Measurements from ENCODE around the gene MAMLD1.
A peak's percentile ranks its signal among the peaks of the same experiment; 100 is the strongest.

The MAMLD1 gene

DNA sequence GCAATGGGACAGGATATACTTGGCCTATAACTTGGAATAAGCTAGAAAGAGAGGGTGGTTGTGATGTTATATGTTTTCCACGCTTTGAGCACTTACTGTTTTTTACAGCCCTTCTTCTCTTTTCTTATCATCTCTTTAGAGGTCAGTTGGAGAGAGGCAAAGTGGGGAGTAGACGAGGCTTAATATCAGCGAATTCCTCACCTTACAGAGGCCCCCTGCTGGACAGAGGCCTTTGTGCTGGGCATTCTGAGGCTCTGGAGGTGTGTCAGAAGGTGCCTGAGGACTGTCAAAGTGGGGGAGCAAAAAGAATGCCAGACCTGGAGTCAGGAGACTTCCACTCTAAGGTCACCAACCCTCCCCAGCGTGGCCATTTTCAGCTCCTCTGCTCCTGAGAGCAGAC, 42.5 kb downstream of the MAMLD1 start:
- DNase-seq (ENCODE audit: low spot score), result no peak

DNA sequence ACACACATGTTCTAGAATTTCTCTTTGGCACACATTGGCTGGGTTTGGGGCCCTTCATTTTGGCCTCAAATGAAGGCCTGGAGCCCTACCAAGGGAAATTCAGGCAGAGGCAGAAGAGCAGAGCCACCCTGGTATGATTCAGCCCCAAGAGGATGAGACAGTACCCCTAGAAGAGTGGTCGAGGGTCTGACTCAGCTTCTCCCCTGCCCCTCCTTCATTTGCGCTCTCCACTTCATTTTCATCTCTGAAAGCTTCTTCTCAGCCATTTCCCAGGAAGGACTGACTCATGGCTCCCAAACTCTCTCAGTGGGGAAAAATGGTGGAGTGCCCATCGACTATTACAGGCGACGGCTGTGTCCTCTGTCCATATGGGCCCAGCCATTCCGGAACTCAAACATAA, 43.5 kb downstream of the MAMLD1 start:
- no peak for DNase-seq (ENCODE audit: low spot score)

DNA sequence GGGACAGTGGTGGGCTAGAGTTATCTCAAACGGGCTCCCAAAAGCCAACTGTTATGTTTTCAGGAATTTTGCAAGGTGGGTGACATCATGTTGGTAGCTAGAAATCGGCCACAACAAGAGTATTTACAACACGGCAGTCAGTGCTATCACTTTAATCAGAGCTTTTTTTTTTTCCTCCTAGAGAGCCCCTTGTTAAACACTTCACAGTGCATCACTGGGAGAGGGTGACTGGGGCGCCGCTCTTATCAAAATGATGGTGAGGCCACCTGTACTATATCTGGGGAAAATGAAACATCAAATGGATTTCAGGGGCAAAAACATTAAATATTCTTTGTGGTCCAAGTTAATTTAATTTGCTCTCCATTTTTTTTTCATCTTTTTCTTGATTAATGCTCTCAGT, 44.9 kb downstream of the MAMLD1 start:
- DNase-seq (ENCODE audit: low spot score), result no peak

GRCh38 chrX:150408561-150408960, 45.4 kb downstream of the MAMLD1 start:
- DNase-seq (ENCODE audit: low spot score), result no peak

- DNase-seq (ENCODE audit: low spot score), result no peak
Observed at GRCh38 chrX:150409486-150409885, 46.4 kb downstream of the MAMLD1 start.

- no peak for DNase-seq (ENCODE audit: low spot score)
Observed at GRCh38 chrX:150409964-150410363, 46.8 kb downstream of the MAMLD1 start.

DNA sequence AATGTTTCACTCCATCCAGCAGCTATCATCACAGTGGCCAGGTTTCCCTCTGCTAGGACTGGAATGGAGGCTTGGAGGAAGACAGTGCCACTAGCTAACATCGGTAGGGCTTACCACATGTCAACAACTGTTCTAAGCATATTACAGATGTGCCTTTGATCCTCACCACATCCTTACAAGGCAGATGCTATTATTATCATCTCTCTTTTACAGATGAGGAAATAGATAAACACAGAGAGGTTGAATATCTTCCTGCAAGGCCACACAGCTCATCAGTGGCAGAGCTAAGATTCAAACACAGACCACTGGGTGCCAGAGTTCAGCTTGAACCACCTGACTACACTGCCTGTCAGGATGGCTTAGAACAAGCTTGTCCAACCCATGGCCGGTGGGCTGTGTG, 47.4 kb downstream of the MAMLD1 start:
- DNase-seq (ENCODE audit: low spot score), result no peak

DNA sequence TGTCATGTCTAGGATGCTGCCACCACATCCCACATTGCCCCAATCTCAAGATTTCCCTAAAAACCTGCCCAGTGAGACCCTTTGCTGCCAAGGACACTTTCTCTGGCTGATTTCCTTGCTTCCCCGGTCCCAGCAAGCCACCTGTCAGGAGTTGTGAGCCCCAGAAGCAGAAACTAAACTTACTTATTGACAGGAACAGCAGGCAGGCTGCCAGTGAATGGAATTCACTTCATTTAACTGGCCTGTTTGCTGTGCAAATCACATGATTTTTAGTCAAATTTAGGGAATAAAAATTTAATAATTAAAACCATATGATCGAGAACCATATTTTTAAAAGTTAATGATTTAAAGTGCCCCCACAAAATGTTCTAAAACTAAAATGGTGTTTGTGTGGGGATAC, 48.5 kb downstream of the MAMLD1 start:
- DNase-seq (ENCODE audit: low spot score), result no peak

- no peak for DNase-seq (ENCODE audit: low spot score)
Observed at GRCh38 chrX:150414228-150414627, 51.1 kb downstream of the MAMLD1 start.

DNA sequence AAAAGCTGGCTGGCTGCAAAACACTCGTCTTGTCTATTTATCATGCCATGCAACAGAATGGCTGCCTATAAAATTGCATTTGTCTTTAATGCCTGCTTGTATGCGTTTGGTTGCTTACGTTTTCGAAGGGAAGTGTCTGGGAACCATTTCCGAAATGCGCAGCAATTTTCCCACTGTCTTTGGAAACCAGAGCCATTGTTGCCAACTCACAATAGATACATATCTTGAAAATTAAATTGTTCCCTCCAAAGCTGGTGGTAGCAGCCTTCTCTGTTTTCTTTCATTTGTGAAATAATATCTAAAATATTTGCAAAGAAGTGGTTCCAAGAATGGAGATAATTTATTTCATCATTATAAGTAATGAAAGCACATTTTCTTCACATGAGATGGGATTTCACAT, 53.4 kb downstream of the MAMLD1 start:
- no peak for DNase-seq (ENCODE audit: low spot score)

DNA sequence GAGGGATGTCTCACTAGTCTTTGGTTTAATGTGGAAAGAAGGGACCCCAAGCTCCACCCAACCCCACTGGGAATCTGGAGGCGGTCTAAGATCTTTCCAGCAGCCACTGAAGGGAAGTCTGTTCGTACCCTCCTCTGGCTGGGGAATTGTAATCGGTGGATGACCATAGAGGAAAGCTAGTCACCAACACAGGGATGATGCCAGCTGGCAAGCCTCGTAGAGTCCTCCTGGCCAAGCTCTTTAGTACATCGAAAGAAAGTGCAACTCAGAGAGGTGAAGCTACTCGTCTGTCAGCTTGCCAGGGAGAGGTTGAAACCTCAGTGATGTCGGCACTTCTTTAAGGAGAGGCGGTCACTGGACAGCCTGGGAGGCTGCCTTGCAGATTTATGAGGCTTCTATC, 58.7 kb downstream of the MAMLD1 start:
- DNase-seq (ENCODE audit: low spot score), result no peak

GRCh38 chrX:150429594-150429993, 66.5 kb downstream of the MAMLD1 start:
- peak; percentile 15 for DNase-seq (ENCODE audit: low spot score)

DNA sequence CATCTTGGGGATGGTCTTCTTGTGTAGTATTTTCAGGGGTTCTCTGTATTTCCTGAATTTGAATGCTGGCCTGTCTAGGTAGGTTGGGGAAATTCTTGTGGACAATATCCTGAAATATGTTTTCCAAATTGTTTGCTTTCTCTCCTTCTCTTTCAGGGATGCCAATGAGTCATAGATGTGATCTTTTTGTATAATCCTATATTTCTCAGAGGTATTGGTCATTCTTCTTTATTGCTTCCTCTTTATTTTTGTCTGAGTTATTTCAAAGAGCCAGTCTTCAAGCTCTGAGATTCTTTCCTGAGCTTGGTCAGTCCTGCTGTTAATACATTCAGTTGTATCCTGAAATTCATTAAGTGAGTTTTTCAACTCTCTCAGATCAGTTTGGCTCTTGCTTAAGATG, 73.1 kb downstream of the MAMLD1 start:
- DNase-seq (ENCODE audit: low spot score), result no peak

DNA sequence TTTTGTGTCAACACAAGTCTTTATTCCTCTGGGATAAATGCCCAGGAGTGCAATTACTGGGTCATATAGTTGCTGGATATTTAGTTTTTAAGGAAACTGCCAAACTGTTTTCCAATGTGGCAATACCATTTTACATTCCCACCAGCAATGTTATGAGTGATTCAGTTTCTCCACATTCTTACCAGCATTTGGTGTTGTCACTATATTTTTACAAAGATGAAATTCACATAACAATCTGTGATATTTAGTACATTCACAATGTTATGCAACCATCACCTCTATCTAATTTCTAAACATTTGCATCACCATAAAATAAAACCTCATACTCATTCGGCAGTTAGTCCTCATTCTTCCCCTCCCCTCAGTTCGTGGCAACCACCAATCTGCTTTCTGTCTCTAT, 75.0 kb downstream of the MAMLD1 start:
- no peak for DNase-seq (ENCODE audit: low spot score)

DNA sequence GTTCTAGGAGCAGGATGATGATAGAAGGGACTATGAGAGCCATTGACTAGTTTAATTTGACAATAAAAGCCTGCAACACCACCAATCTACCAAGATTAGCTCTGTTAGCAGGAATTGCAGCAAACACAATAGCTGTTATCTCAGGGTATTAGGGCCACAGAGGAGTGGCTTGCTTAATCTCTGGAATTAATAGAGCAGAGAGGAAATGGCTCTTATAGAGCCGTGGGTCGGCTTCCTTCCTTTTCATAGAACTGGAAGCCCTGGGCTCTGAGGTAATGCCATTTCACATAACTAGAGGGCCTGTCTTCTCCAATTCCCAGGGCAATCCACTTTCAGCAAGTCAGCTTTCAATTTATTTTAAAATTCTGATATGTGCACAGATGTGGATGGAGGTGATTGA, 83.0 kb downstream of the MAMLD1 start:
- no peak for DNase-seq (ENCODE audit: low spot score)

DNA sequence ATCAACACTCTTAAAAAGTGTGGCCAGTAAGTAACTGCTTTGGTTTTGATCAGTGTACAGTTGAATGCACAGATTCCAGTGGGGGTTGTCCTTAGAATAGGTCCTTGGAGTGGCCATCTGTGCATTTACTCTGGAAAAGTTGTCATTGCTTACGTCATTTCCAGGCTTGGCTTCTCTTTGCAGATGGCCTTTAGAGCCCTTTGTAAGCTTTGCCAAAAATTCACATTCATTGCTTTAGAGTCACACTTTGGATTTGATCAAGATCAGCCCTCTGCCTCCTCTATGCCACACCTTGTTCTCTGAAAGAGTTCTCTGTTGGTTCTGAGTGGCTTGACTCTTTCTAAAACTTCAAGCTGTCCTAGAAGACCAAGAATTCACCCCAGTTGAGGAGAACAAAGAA, 83.9 kb downstream of the MAMLD1 start:
- DNase-seq (ENCODE audit: low spot score), result no peak

GRCh38 chrX:150449313-150449712, 86.2 kb downstream of the MAMLD1 start:
- DNase-seq (ENCODE audit: low spot score), result no peak

- no peak for DNase-seq (ENCODE audit: low spot score)
Observed at GRCh38 chrX:150450519-150451177, 87.5 kb downstream of the MAMLD1 start.

DNA sequence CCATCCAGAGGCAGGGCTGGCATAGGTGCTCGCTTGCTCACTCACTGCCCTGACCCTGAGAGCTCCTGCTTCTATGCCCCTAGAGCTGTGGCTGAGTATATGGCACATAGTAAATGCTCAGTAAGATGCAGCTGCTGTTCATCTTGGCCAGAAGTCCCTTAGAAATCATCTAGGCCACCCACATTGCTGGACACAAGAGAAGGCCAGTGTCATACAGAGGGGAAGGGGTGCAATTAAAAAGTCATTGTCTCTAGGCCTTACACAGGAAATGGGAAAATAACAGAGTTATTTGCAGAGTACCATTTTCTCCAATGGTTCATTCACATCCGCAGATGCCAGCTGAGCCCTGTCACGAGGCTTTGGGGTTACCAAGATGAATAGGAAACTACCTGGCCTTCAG, 88.8 kb downstream of the MAMLD1 start:
- no peak for DNase-seq (ENCODE audit: low spot score)

- no peak for DNase-seq (ENCODE audit: low spot score)
Observed at GRCh38 chrX:150454083-150454482, 91.0 kb downstream of the MAMLD1 start.

- no peak for DNase-seq (ENCODE audit: low spot score)
Observed at GRCh38 chrX:150454508-150455214, 91.5 kb downstream of the MAMLD1 start.

GRCh38 chrX:150455215-150455608, 92.1 kb downstream of the MAMLD1 start:
- DNase-seq (ENCODE audit: low spot score), result no peak

GRCh38 chrX:150456466-150456865, 93.3 kb downstream of the MAMLD1 start:
- DNase-seq (ENCODE audit: low spot score), result no peak

- DNase-seq (ENCODE audit: low spot score), result no peak
Observed at GRCh38 chrX:150456941-150457340, 93.8 kb downstream of the MAMLD1 start.
